Gastrocnemius medialis (tissue), 4 donors: Measurements from ENCODE around the gene KIAA1217. TPM values are rescaled to one million over a fixed set of nuclear protein-coding genes. Genes with fewer than 3 reads are reported as not detected.

Experiments used
- ATAC-seq, 2 donors: fragments of 150-250 bp; one replicate each; pipeline ENCODE4 v1.9.1; 2016
- DNase-seq, 2 donors: peaks; one replicate each; pipeline ENCODE4 v3.0.0-alpha.2; 2019
- H3K27ac ChIP-seq, 4 donors: fragments of 200-600 bp; sonication (generic); 1 replicate in 1 of 4; 2 replicates in 3 of 4; pipeline ENCODE4 v1.5.1; 2016 to 2018; ENCODE audit warnings: mild to moderate bottlenecking in 2 of 4, moderate library complexity in 1 of 4
- H3K27me3 ChIP-seq, 3 donors: fragments of 200-600 bp; sonication (generic) in 2 of 3; 1 replicate in 1 of 3; 2 replicates in 2 of 3; pipeline versions ENCODE4 v1.5.1 to v1.6.0; 2016 to 2019; ENCODE audit warnings: mild to moderate bottlenecking in 1 of 3, moderate library complexity in 1 of 3
- H3K36me3 ChIP-seq, 2 donors: fragments of 200-600 bp; sonication (generic) in 1 of 2; one replicate each; pipeline ENCODE4 v1.5.1; 2017 to 2018
- H3K4me1 ChIP-seq, 2 donors: fragments of 200-600 bp; sonication (generic) in 1 of 2; one replicate each; pipeline ENCODE4 v1.5.1; 2016 to 2017; ENCODE audit warnings: mild to moderate bottlenecking in 2 of 2
- H3K4me3 ChIP-seq, 4 donors: fragments of 200-600 bp; sonication (generic) in 3 of 4; 1 replicate in 1 of 4; 2 replicates in 3 of 4; pipeline ENCODE4 v1.5.1; 2016 to 2019; ENCODE audit warnings: mild to moderate bottlenecking in 2 of 4
- H3K9me3 ChIP-seq, 3 donors: fragments of 200-600 bp; sonication (generic) in 2 of 3; 1 replicate in 1 of 3; 2 replicates in 2 of 3; pipeline ENCODE4 v1.5.1; 2016 to 2019
- CTCF ChIP-seq, 5 experiments: fragments of 450-650 bp in 3 of 5; fragments of 200-600 bp in 2 of 5; sonication (generic) in 2 of 5; IDR thresholded peaks in 4 of 5; conservative IDR thresholded peaks in 1 of 5; 1 replicate in 4 of 5; 2 replicates in 1 of 5; pipeline ENCODE4 v1.5.1; 2016 to 2019; ENCODE audit warnings: antibody characterized with exemption in 5 of 5, mild to moderate bottlenecking in 3 of 5, moderate library complexity in 3 of 5
- POLR2A ChIP-seq, 2 donors: fragments of 450-650 bp; IDR thresholded peaks; one replicate each; pipeline ENCODE4 v1.6.1; 2017; ENCODE audit warnings: antibody characterized with exemption in 2 of 2, mild to moderate bottlenecking in 2 of 2, moderate library complexity in 2 of 2
- in situ Hi-C, 4 donors: fragments of 200-750 bp; cut with MboI; loops; one replicate each; pipeline versions ENCODE4 v1.15.0 to v1.8.0; 2017; ENCODE audit warnings: low sequenced_read_pairs in 4 of 4
- intact Hi-C: fragments of 100-400 bp; cut with DNase I; formaldehyde crosslinking; loops from one replicate; pipeline ENCODE4 v1.15.1; 2023; ENCODE audit warnings: low total_unique reads
- total RNA-seq, 4 donors: library from RNA; depleted of rRNA; stranded (reverse); fragments of >200 nt; gene quantifications; one replicate each; pipeline versions ENCODE4 v1.1.0 to v1.2.3, GENCODE V29; 2016

The KIAA1217 gene
- total RNA-seq, 4 donors from 2014 or later = 152 to 266 (median 155) TPM

GRCh38 chr10:24384954-24385353, 176.0 kb downstream of the KIAA1217 start:
- Histone ChIP-seq H3K9me3 (no peaks in the 10 kb centered on the region), H3K4me1 (peaks cover 40 to 56% of the 10 kb centered on the region in 2 donors), H3K36me3 (peaks cover 0 to 12% of the 10 kb centered on the region in 2 donors), H3K27ac (peak overlapping the region; percentile 89 to 98 (median 94)), H3K4me3 (no peak overlapping the region), H3K27me3 (no peaks in the 10 kb centered on the region)
- intact Hi-C loops (loop anchor here (5.0 to 10.0 kb wide), 4 partner anchors 62 to 270 kb away; no protein-coding TSS in a partner anchor), in situ Hi-C loops (loop anchor here in 1 of 4 donors (25.0 kb wide), 1 partner anchor 127 kb away; no protein-coding TSS in a partner anchor)
- peak; percentile 55 to 78 for DNase-seq
- TF ChIP-seq CTCF (IDR thresholded peaks at IDR 0.05 in 4 of 5, conservative IDR thresholded peaks at IDR 0.05 in 1 of 5) = no peak
- TF ChIP-seq POLR2A (IDR thresholded peaks at IDR 0.05) = peak in 1 of 2 donors; percentile 5
- peak; percentile 23 to 29 for ATAC-seq

- H3K36me3 ChIP-seq = peaks cover 0 to 12% of the 10 kb centered on the region in 2 donors
- peak overlapping the region; percentile 89 to 98 (median 94) for H3K27ac ChIP-seq
- TF ChIP-seq POLR2A (IDR thresholded peaks at IDR 0.05) (no peak), CTCF (IDR thresholded peaks at IDR 0.05 in 4 of 5, conservative IDR thresholded peaks at IDR 0.05 in 1 of 5) (no peak)
- in situ Hi-C loops = loop anchor here in 1 of 4 donors (25.0 kb wide), 1 partner anchor 127 kb away; no protein-coding TSS in a partner anchor
- ATAC-seq = no peak
- H3K9me3 ChIP-seq = no peaks in the 10 kb centered on the region
- no peaks in the 10 kb centered on the region for H3K27me3 ChIP-seq
- H3K4me1 ChIP-seq = peaks cover 40 to 55% of the 10 kb centered on the region in 2 donors
- intact Hi-C loops = loop anchor here (10.0 kb wide), 1 partner anchor 271 kb away; no protein-coding TSS in a partner anchor
- DNase-seq = no peak
- no peak overlapping the region for H3K4me3 ChIP-seq
Measured at GRCh38 chr10:24385776-24386175, 176.8 kb downstream of the KIAA1217 start.

- Histone ChIP-seq H3K4me1 (peaks cover 3 to 12% of the 10 kb centered on the region in 2 donors), H3K27ac (peak overlapping the region; percentile 2 to 30 (median 21)), H3K9me3 (no peaks in the 10 kb centered on the region), H3K4me3 (no peak overlapping the region), H3K27me3 (no peaks in the 10 kb centered on the region), H3K36me3 (peaks cover 0 to 12% of the 10 kb centered on the region in 2 donors)
- in situ Hi-C loops (loop anchor here in 1 of 4 donors (25.0 kb wide), 1 partner anchor 122 kb away; no protein-coding TSS in a partner anchor), intact Hi-C loops (no loop called here)
- DNase-seq = no peak
- no peak for ATAC-seq
- TF ChIP-seq POLR2A (IDR thresholded peaks at IDR 0.05) = no peak
- no peak for TF ChIP-seq CTCF (IDR thresholded peaks at IDR 0.05 in 4 of 5, conservative IDR thresholded peaks at IDR 0.05 in 1 of 5)
Measured at GRCh38 chr10:24390146-24390700, 181.3 kb downstream of the KIAA1217 start.

- H3K36me3 ChIP-seq = peaks cover 0 to 12% of the 10 kb centered on the region in 2 donors
- DNase-seq = no peak
- TF ChIP-seq CTCF (IDR thresholded peaks at IDR 0.05 in 4 of 5, conservative IDR thresholded peaks at IDR 0.05 in 1 of 5) = no peak
- TF ChIP-seq POLR2A (IDR thresholded peaks at IDR 0.05) = no peak
- H3K4me1 ChIP-seq = peaks cover 0 to 7% of the 10 kb centered on the region in 2 donors
- H3K27me3 ChIP-seq = no peaks in the 10 kb centered on the region
- in situ Hi-C loops (loop anchor here in 1 of 4 donors (25.0 kb wide), 1 partner anchor 122 kb away; no protein-coding TSS in a partner anchor), intact Hi-C loops (no loop called here)
- peak overlapping the region in 3 of 4 donors; percentile 2 to 35 (median 23) for H3K27ac ChIP-seq
- no peak overlapping the region for H3K4me3 ChIP-seq
- no peak for ATAC-seq
- no peaks in the 10 kb centered on the region for H3K9me3 ChIP-seq
Measured at GRCh38 chr10:24390746-24391145, 181.8 kb downstream of the KIAA1217 start.
